Keratinocyte (primary cell): Measurements from ENCODE around the gene AMZ1. TPM values are rescaled to one million over a fixed set of nuclear protein-coding genes. Genes with fewer than 3 reads are reported as not detected.

Experiments used
- DNase-seq: peaks from one replicate; pipeline ENCODE4 v3.0.0-alpha.2; 2011; ENCODE audit warnings: low read depth, missing footprints, low spot score
- FAIRE-seq: peaks from 2 replicates; lab custom pipeline; 2011; peaks lifted over from hg19 to GRCh38; lab: Jason Lieb, UNC
- H2AFZ ChIP-seq: 2 replicates; pipeline ENCODE4 v1.6.0; 2012; ENCODE audit warnings: low read length, control low read depth, inconsistent platforms; ENCODE audit not compliant: control insufficient read depth
- H3K27ac ChIP-seq: 2 replicates; pipeline ENCODE4 v1.5.1; 2011; ENCODE audit warnings: low read length; ENCODE audit not compliant: control insufficient read depth, insufficient read depth
- H3K27me3 ChIP-seq: 3 replicates; pipeline ENCODE4 v1.6.0; 2011; ENCODE audit warnings: low read length; ENCODE audit not compliant: control insufficient read depth, insufficient read depth; ENCODE audit errors: extremely low read depth
- H3K36me3 ChIP-seq, 2 experiments: 2 replicates in 1 of 2; 3 replicates in 1 of 2; pipeline ENCODE4 v1.5.1; 2011; ENCODE audit warnings: low read length in 2 of 2, mild to moderate bottlenecking in 1 of 2; ENCODE audit not compliant: control insufficient read depth in 2 of 2, insufficient read depth in 2 of 2; ENCODE audit errors: extremely low read depth in 1 of 2
- H3K4me1 ChIP-seq: 3 replicates; pipeline ENCODE4 v1.5.1; 2011; ENCODE audit warnings: low read length; ENCODE audit not compliant: control insufficient read depth, insufficient read depth; ENCODE audit errors: extremely low read depth
- H3K4me2 ChIP-seq: 3 replicates; pipeline ENCODE4 v1.6.0; 2011; ENCODE audit warnings: low read depth, low read length; ENCODE audit not compliant: control insufficient read depth, insufficient read depth; ENCODE audit errors: extremely low read depth
- H3K4me3 ChIP-seq, 3 experiments: fragments of 200-600 bp in 1 of 3; sonication (generic) in 1 of 3; 2 replicates in 2 of 3; 3 replicates in 1 of 3; pipeline ENCODE4 v1.5.1; 2011 to 2016; ENCODE audit warnings: low read length in 3 of 3, mild to moderate bottlenecking in 3 of 3, control low read depth in 2 of 3, inconsistent platforms in 1 of 3, low read depth in 1 of 3, mixed read lengths in 1 of 3, mixed run types in 1 of 3, moderate library complexity in 1 of 3; ENCODE audit not compliant: control insufficient read depth in 2 of 3, insufficient read depth in 2 of 3; ENCODE audit errors: extremely low read depth in 1 of 3
- H3K79me2 ChIP-seq: 2 replicates; pipeline ENCODE4 v1.6.0; 2012; ENCODE audit warnings: low read length; ENCODE audit not compliant: control insufficient read depth, insufficient read depth
- H3K9ac ChIP-seq: 3 replicates; pipeline ENCODE4 v1.6.0; 2011; ENCODE audit warnings: low read length; ENCODE audit not compliant: control insufficient read depth, insufficient read depth; ENCODE audit errors: extremely low read depth
- H3K9me1 ChIP-seq: 3 replicates; pipeline ENCODE4 v1.6.0; 2011; ENCODE audit warnings: low read length; ENCODE audit not compliant: control insufficient read depth, insufficient read depth; ENCODE audit errors: extremely low read depth
- H3K9me3 ChIP-seq: 2 replicates; pipeline ENCODE4 v1.5.1; 2012; ENCODE audit warnings: low read depth, low read length; ENCODE audit not compliant: control insufficient read depth
- H4K20me1 ChIP-seq: 3 replicates; pipeline ENCODE4 v1.6.0; 2011; ENCODE audit warnings: low read length; ENCODE audit not compliant: control insufficient read depth, insufficient read depth; ENCODE audit errors: extremely low read depth
- CTCF ChIP-seq, 3 experiments: IDR thresholded peaks in 1 of 3; conservative IDR thresholded peaks in 1 of 3; optimal IDR thresholded peaks in 1 of 3; 2 replicates in 2 of 3; 3 replicates in 1 of 3; pipeline versions ENCODE3 to v1.5.1; 2011; ENCODE audit warnings: low read length in 3 of 3, mild to moderate bottlenecking in 3 of 3, moderate library complexity in 2 of 3, control low read depth in 1 of 3, inconsistent platforms in 1 of 3; ENCODE audit not compliant: insufficient read depth in 2 of 3; ENCODE audit errors: extremely low read depth in 1 of 3
- EZH2 ChIP-seq: IDR thresholded peaks from one replicate; pipeline ENCODE4 v1.6.1; 2012; ENCODE audit warnings: inconsistent platforms, mild to moderate bottlenecking, low read length, moderate library complexity
- dilution Hi-C: fragments of 300-500 bp; cut with MboI; formaldehyde crosslinking; loops from one replicate; pipeline ENCODE4 v1.7.0; 2020; ENCODE audit warnings: low sequenced_read_pairs; ENCODE audit not compliant: extremely low pct_ligation_motif_present
- polyA plus RNA-seq, 5 experiments: library from polyadenylated mRNA; depleted of rRNA in 3 of 5; stranded (reverse) in 3 of 5; stranded (forward) in 1 of 5; unstranded in 1 of 5; fragments of >200 nt; gene quantifications; 1 replicate in 1 of 5; 2 replicates in 3 of 5; 3 replicates in 1 of 5; pipeline versions ENCODE4 v1.2.1 to v1.2.3, GENCODE V29; 2011 to 2012; ENCODE audit warnings: missing spikeins in 2 of 5, low read depth in 1 of 5, low replicate concordance in 1 of 5

The AMZ1 gene
- polyA plus RNA-seq, 1 donor (not counting 4 experiments of a cell fraction or from before 2014, with no cell fraction given): 0.04 TPM

- FAIRE-seq (no peak), DNase-seq (no peak)
- no peak overlapping the region for H3K9ac ChIP-seq
- peaks cover 4 to 17% of the 10 kb centered on the region in 2 experiments for H3K36me3 ChIP-seq
- no peak overlapping the region for H3K4me2 ChIP-seq
- H3K9me1 ChIP-seq: no peaks in the 10 kb centered on the region
- no peaks in the 10 kb centered on the region for H4K20me1 ChIP-seq
- no peak overlapping the region for H2AFZ ChIP-seq
- dilution Hi-C loops: no loop called here
- no peaks in the 10 kb centered on the region for H3K79me2 ChIP-seq
- no peak overlapping the region for H3K4me3 ChIP-seq
- H3K9me3 ChIP-seq: no peaks in the 10 kb centered on the region
- TF ChIP-seq EZH2: no peak
- TF ChIP-seq CTCF (optimal IDR thresholded peaks at IDR 0.05 in 1 of 3, IDR thresholded peaks at IDR 0.05 in 1 of 3, conservative IDR thresholded peaks at IDR 0.05 in 1 of 3; ENCODE audit: extremely low read depth in 1 of 3, insufficient read depth in 2 of 3, low read length in 3 of 3): peak in 2 of 3 experiments; percentile 43 to 49
- H3K4me1 ChIP-seq: peaks cover 3% of the 10 kb centered on the region
- H3K27me3 ChIP-seq: peaks cover 4% of the 10 kb centered on the region
- no peak overlapping the region for H3K27ac ChIP-seq
Observed at GRCh38 chr7:2660359-2661095, 27.5 kb upstream of the AMZ1 start.

GRCh38 chr7:2661096-2661449, 26.9 kb upstream of the AMZ1 start:
- H4K20me1 ChIP-seq: no peaks in the 10 kb centered on the region
- no peak overlapping the region for H3K4me3 ChIP-seq
- H3K4me1 ChIP-seq: peaks cover 3% of the 10 kb centered on the region
- H3K9ac ChIP-seq: no peak overlapping the region
- FAIRE-seq (no peak), DNase-seq (no peak)
- peaks cover 4 to 17% of the 10 kb centered on the region in 2 experiments for H3K36me3 ChIP-seq
- peak in 1 of 3 experiments; percentile 1 for TF ChIP-seq CTCF (optimal IDR thresholded peaks at IDR 0.05 in 1 of 3, IDR thresholded peaks at IDR 0.05 in 1 of 3, conservative IDR thresholded peaks at IDR 0.05 in 1 of 3; ENCODE audit: extremely low read depth in 1 of 3, insufficient read depth in 2 of 3, low read length in 3 of 3)
- no peak for TF ChIP-seq EZH2
- H3K9me3 ChIP-seq: no peaks in the 10 kb centered on the region
- dilution Hi-C loops: no loop called here
- H3K9me1 ChIP-seq: no peaks in the 10 kb centered on the region
- H3K4me2 ChIP-seq: no peak overlapping the region
- peaks cover 4% of the 10 kb centered on the region for H3K27me3 ChIP-seq
- H3K27ac ChIP-seq: no peak overlapping the region
- no peaks in the 10 kb centered on the region for H3K79me2 ChIP-seq
- no peak overlapping the region for H2AFZ ChIP-seq
